Measurements from ENCODE around the gene SLC6A19.
A peak's percentile ranks its signal among the peaks of the same experiment; 100 is the strongest.
"Not testable (repeated sequence)": the region's sequence is repeated elsewhere in the genome, so short reads cannot be mapped to it uniquely, and the experiment has no call there.

Gene SLC6A19

GRCh38 chr5:1201327-1202025, at the start of gene SLC6A19:
TSS of gene SLC6A19 (plus strand) at chr5:1201595. CDS start at chr5:1201651, 56 bp downstream.
- no peak for DNase-seq (ENCODE audit: low spot score)

GRCh38 chr5:1152156-1152555, 49.2 kb upstream of the SLC6A19 start:
- peak; percentile 19 for DNase-seq (ENCODE audit: low spot score)

- no peak for DNase-seq (ENCODE audit: low spot score)
Measured at GRCh38 chr5:1152771-1153282, 48.6 kb upstream of the SLC6A19 start.

- DNase-seq (ENCODE audit: low spot score) = no peak
Measured at GRCh38 chr5:1153428-1153827, 48.0 kb upstream of the SLC6A19 start.

GRCh38 chr5:1155191-1156032, 46.0 kb upstream of the SLC6A19 start:
- DNase-seq (ENCODE audit: low spot score) = no peak

GRCh38 chr5:1156033-1156753, 45.2 kb upstream of the SLC6A19 start:
- no peak for DNase-seq (ENCODE audit: low spot score)

GRCh38 chr5:1156754-1157460, 44.5 kb upstream of the SLC6A19 start:
- no peak for DNase-seq (ENCODE audit: low spot score)

GRCh38 chr5:1157461-1157986, 43.9 kb upstream of the SLC6A19 start:
- not testable (repeated sequence) for DNase-seq (ENCODE audit: low spot score)

- no peak for DNase-seq (ENCODE audit: low spot score)
Measured at GRCh38 chr5:1158647-1159340, 42.6 kb upstream of the SLC6A19 start.

GRCh38 chr5:1159341-1159675, 42.1 kb upstream of the SLC6A19 start:
- DNase-seq (ENCODE audit: low spot score) = no peak

GRCh38 chr5:1159774-1160406, 41.5 kb upstream of the SLC6A19 start:
- DNase-seq (ENCODE audit: low spot score) = no peak

GRCh38 chr5:1161108-1161832, 40.1 kb upstream of the SLC6A19 start:
- DNase-seq (ENCODE audit: low spot score) = peak; percentile 56

GRCh38 chr5:1161833-1162229, 39.6 kb upstream of the SLC6A19 start:
- DNase-seq (ENCODE audit: low spot score) = peak; percentile 51

GRCh38 chr5:1162276-1162675, 39.1 kb upstream of the SLC6A19 start:
- no peak for DNase-seq (ENCODE audit: low spot score)

GRCh38 chr5:1162751-1163150, 38.6 kb upstream of the SLC6A19 start:
- no peak for DNase-seq (ENCODE audit: low spot score)

- no peak for DNase-seq (ENCODE audit: low spot score)
Measured at GRCh38 chr5:1163366-1163765, 38.0 kb upstream of the SLC6A19 start.

- no peak for DNase-seq (ENCODE audit: low spot score)
Measured at GRCh38 chr5:1163879-1164278, 37.5 kb upstream of the SLC6A19 start.

GRCh38 chr5:1164696-1165630, 36.4 kb upstream of the SLC6A19 start:
- no peak for DNase-seq (ENCODE audit: low spot score)

GRCh38 chr5:1165864-1166263, 35.5 kb upstream of the SLC6A19 start:
- DNase-seq (ENCODE audit: low spot score) = no peak

Data from kidney tubule cell (primary cell).